ENCODE results near the gene ABCA9.

DNA sequence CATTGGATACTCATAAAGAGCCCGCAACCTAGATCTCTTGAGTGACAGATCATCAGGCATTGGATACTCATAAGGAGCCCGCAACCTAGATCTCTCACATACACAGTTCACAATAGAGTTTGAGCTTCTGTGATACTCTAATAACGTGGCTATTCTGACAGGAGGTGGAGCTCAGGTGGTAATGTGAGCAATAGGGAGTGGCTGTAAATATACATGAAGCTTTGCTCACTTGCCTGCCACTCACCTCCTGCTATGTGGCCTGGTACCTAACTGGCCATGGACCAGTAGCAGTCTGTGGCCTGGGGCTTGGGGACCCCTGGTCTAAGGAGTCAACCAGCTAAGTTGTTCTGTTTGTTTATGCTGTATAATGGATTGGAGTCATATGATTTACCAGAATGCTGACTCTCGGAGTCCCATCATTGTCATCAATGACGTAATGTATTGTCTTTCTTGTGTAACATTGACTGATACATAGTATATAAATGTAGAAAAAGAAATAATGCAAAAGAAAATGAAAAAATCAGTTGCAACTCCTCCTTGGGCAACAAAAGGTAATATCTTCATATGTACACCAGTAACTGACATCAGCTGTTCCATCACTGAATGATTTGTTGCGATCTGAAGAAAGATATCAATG, 17.5 kb downstream of the ABCA9 start:
- TF ChIP-seq, protein P1, sequence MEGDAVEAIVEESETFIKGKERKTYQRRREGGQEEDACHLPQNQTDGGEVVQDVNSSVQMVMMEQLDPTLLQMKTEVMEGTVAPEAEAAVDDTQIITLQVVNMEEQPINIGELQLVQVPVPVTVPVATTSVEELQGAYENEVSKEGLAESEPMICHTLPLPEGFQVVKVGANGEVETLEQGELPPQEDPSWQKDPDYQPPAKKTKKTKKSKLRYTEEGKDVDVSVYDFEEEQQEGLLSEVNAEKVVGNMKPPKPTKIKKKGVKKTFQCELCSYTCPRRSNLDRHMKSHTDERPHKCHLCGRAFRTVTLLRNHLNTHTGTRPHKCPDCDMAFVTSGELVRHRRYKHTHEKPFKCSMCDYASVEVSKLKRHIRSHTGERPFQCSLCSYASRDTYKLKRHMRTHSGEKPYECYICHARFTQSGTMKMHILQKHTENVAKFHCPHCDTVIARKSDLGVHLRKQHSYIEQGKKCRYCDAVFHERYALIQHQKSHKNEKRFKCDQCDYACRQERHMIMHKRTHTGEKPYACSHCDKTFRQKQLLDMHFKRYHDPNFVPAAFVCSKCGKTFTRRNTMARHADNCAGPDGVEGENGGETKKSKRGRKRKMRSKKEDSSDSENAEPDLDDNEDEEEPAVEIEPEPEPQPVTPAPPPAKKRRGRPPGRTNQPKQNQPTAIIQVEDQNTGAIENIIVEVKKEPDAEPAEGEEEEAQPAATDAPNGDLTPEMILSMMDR (IDR thresholded peaks at IDR 0.05; ENCODE audit: low read depth, low read length): no peak
- TF ChIP-seq EZH2phosphoT487 (IDR thresholded peaks at IDR 0.05; ENCODE audit: low read depth): no peak

Data from OCI-LY3 (cell line).